Suprapubic skin (tissue), 3 donors: ENCODE measurements around the gene PCID2.

Source experiments
- CTCF ChIP-seq, 2 donors: fragments of 200-600 bp in 1 of 2; fragments of 450-650 bp in 1 of 2; sonication (generic) in 1 of 2; IDR thresholded peaks; one replicate each; pipeline ENCODE4 v1.5.1; 2016 to 2019; ENCODE audit warnings: antibody characterized with exemption in 2 of 2, mild to moderate bottlenecking in 1 of 2, moderate library complexity in 1 of 2
- EP300 ChIP-seq: sonication (generic); formaldehyde crosslinking; IDR thresholded peaks from one replicate; pipeline ENCODE4 v1.6.1; 2017; ENCODE audit warnings: antibody characterized with exemption
- POLR2A ChIP-seq, 2 donors: fragments of 450-650 bp; IDR thresholded peaks; one replicate each; pipeline ENCODE4 v1.6.1; 2017; ENCODE audit warnings: antibody characterized with exemption in 2 of 2, mild to moderate bottlenecking in 2 of 2, moderate library complexity in 2 of 2

- TF ChIP-seq CTCF (IDR thresholded peaks at IDR 0.05) = no peak
- no peak for TF ChIP-seq POLR2A (IDR thresholded peaks at IDR 0.05)
- no peak for TF ChIP-seq EP300
These were observed 4.1 kb downstream of the PCID2 start for GRCh38 chr13:113204378-113204734.
